ENCODE results near the gene CA11.
A peak's percentile ranks its signal among the peaks of the same experiment; 100 is the strongest.

CA11 gene

GRCh38 chr19:48611872-48612271 is 34.1 kb downstream of the CA11 start:
- TF ChIP-seq CTCF (conservative IDR thresholded peaks at IDR 0.05; ENCODE audit: low read depth) = no peak
- CTCF ChIA-PET = no interaction called here
- DNase-seq (ENCODE audit: low spot score) = no peak
- no peak overlapping the region for H3K27ac ChIP-seq
- POLR2A ChIA-PET (ENCODE audit: low non-redundant PET) = interaction anchor here (0.5 to 0.6 kb wide), 2 partner anchors 94 to 291 kb away, joined by 3 to 5 read pairs; no protein-coding TSS in a partner anchor

GRCh38 chr19:48609571-48610108 is 36.3 kb downstream of the CA11 start:
- ChIA-PET CTCF (interaction anchor here (0.6 to 1.8 kb wide), 3 partner anchors 53 to 238 kb away, joined by 3 to 5 read pairs (median 3); no protein-coding TSS in a partner anchor), POLR2A (ENCODE audit: low non-redundant PET) (interaction anchor here (1.2 kb wide), 1 partner anchor 9 kb away, joined by 3 read pairs; the partner anchor contains the start of genes RPL18 and SPHK2)
- DNase-seq (ENCODE audit: low spot score) = no peak
- no peak overlapping the region for H3K27ac ChIP-seq
- no peak for TF ChIP-seq CTCF (conservative IDR thresholded peaks at IDR 0.05; ENCODE audit: low read depth)

- peak; percentile 72 for TF ChIP-seq CTCF (conservative IDR thresholded peaks at IDR 0.05; ENCODE audit: low read depth)
- no peak overlapping the region for H3K27ac ChIP-seq
- POLR2A ChIA-PET (ENCODE audit: low non-redundant PET) = interaction anchor here (1.2 kb wide), 1 partner anchor 10 kb away, joined by 3 read pairs; the partner anchor contains the start of genes RPL18 and SPHK2
- peak; percentile 51 for DNase-seq (ENCODE audit: low spot score)
- CTCF ChIA-PET = interaction anchor here (0.6 to 1.8 kb wide), 9 partner anchors 14 to 238 kb away, joined by 3 to 7 read pairs (median 3); no protein-coding TSS in a partner anchor
Observed at GRCh38 chr19:48608798-48609263, 37.2 kb downstream of the CA11 start.

GRCh38 chr19:48607359-48607755 is 38.6 kb downstream of the CA11 start:
- POLR2A ChIA-PET (ENCODE audit: low non-redundant PET) = no interaction called here
- no peak for DNase-seq (ENCODE audit: low spot score)
- peak overlapping the region; percentile 7; the same call in 1 of the 2 replicates for H3K27ac ChIP-seq
- CTCF ChIA-PET = interaction anchor here (1.3 kb wide), 1 partner anchor 18 kb away, joined by 7 read pairs; no protein-coding TSS in a partner anchor
- no peak for TF ChIP-seq CTCF (conservative IDR thresholded peaks at IDR 0.05; ENCODE audit: low read depth)

- POLR2A ChIA-PET (ENCODE audit: low non-redundant PET) = no interaction called here
- no peak for TF ChIP-seq CTCF (conservative IDR thresholded peaks at IDR 0.05; ENCODE audit: low read depth)
- DNase-seq (ENCODE audit: low spot score) = no peak
- peak within 1 kb of the TSS; percentile 7; the same call in 1 of the 2 replicates for H3K27ac ChIP-seq
- CTCF ChIA-PET = interaction anchor here (1.6 kb wide), 1 partner anchor 118 kb away, joined by 5 read pairs; no protein-coding TSS in a partner anchor
Observed at GRCh38 chr19:48606463-48607358, 39.3 kb downstream of the CA11 start, which contains the start of gene SPACA4. Gene SPACA4, plus strand, starts transcription at chr19:48606742. Its CDS starts 237 bp downstream, at chr19:48606979.

GRCh38 chr19:48603850-48604249 is 42.1 kb downstream of the CA11 start:
- H3K27ac ChIP-seq = no peak overlapping the region
- CTCF ChIA-PET = no interaction called here
- no peak for TF ChIP-seq CTCF (conservative IDR thresholded peaks at IDR 0.05; ENCODE audit: low read depth)
- POLR2A ChIA-PET (ENCODE audit: low non-redundant PET) = no interaction called here
- DNase-seq (ENCODE audit: low spot score) = no peak

All from RWPE1 (cell line).